Upper lobe of left lung (tissue), 6 donors: Measurements from ENCODE around the gene MAD1L1. TPM values are rescaled to one million over a fixed set of nuclear protein-coding genes. Genes with fewer than 3 reads are reported as not detected.
A peak's percentile ranks its signal among the peaks of the same experiment; 100 is the strongest.

ENCODE experiments used
- ATAC-seq, 2 donors: fragments of 200-7000 bp; cut with Tn5 transposase; one replicate each; pipeline ENCODE4 v1.9.1; 2022; ENCODE audit warnings: mild to moderate bottlenecking in 2 of 2, moderate library complexity in 2 of 2; ENCODE audit not compliant: low FRiP score in 2 of 2
- DNase-seq, 2 donors: peaks; one replicate each; pipeline ENCODE4 v3.0.0-alpha.2; 2019 to 2020
- H3K27ac ChIP-seq, 4 donors: fragments of 200-600 bp; sonication (generic); one replicate each; pipeline ENCODE4 v1.5.1; 2016 to 2019
- H3K27me3 ChIP-seq, 4 donors: fragments of 200-600 bp; sonication (generic); one replicate each; pipeline ENCODE4 v1.5.1; 2017 to 2019
- H3K36me3 ChIP-seq, 4 donors: fragments of 200-600 bp; sonication (generic); one replicate each; pipeline ENCODE4 v1.5.1; 2016 to 2019
- H3K4me1 ChIP-seq, 4 donors: fragments of 200-600 bp; sonication (generic); one replicate each; pipeline ENCODE4 v1.5.1; 2018 to 2019
- H3K4me3 ChIP-seq, 4 donors: fragments of 200-600 bp; sonication (generic); one replicate each; pipeline ENCODE4 v1.5.1; 2017 to 2019; ENCODE audit warnings: mild to moderate bottlenecking in 2 of 4, moderate library complexity in 1 of 4
- H3K9me3 ChIP-seq, 4 donors: fragments of 200-600 bp; sonication (generic); one replicate each; pipeline ENCODE4 v1.5.1; 2018 to 2019
- EP300 ChIP-seq, 4 donors: sonication (generic); formaldehyde crosslinking; IDR thresholded peaks; one replicate each; pipeline ENCODE4 v1.5.1; 2017; ENCODE audit warnings: antibody characterized with exemption in 4 of 4, control low read depth in 2 of 4
- POLR2A ChIP-seq, 4 donors: fragments of 450-650 bp; IDR thresholded peaks; one replicate each; pipeline ENCODE4 v1.5.1; 2016 to 2017; ENCODE audit warnings: antibody characterized with exemption in 4 of 4, mild to moderate bottlenecking in 2 of 4
- POLR2AphosphoS5 ChIP-seq, 2 donors: sonication (generic); formaldehyde crosslinking; IDR thresholded peaks; one replicate each; pipeline ENCODE4 v1.5.1; 2017; ENCODE audit warnings: antibody characterized with exemption in 2 of 2
- WGBS, 2 donors: methylation state at CpG; one replicate each; pipeline ENCODE4 v1.1.5; 2017 to 2018; 5-methylcytosine and 5-hydroxymethylcytosine counted together
- total RNA-seq, 6 donors: library from RNA; depleted of rRNA in 4 of 6; stranded (reverse); fragments of >200 nt in 4 of 6; gene quantifications; one replicate each; pipeline versions ENCODE4 v1.1.0 to v1.2.1, GENCODE V29; 2016 to 2021
- TF ChIP-seq, protein P1 (sequence below), 6 experiments: fragments of 450-650 bp in 4 of 6; fragments of 200-600 bp in 2 of 6; sonication (generic) in 2 of 6; IDR thresholded peaks; one replicate each; pipeline ENCODE4 v1.5.1; 2016 to 2019; ENCODE audit warnings: antibody characterized with exemption in 6 of 6
- donor health status: DM: no; HTN: no; CAD: no; lungs with moderate emphysema.
- donor health status: DM: no; HTN: yes; CAD: no; lungs with severe emphysema.

MAD1L1 gene
- total RNA-seq, 6 donors from 2014 or later = 40.6 to 364 (median 65.6) TPM

DNA sequence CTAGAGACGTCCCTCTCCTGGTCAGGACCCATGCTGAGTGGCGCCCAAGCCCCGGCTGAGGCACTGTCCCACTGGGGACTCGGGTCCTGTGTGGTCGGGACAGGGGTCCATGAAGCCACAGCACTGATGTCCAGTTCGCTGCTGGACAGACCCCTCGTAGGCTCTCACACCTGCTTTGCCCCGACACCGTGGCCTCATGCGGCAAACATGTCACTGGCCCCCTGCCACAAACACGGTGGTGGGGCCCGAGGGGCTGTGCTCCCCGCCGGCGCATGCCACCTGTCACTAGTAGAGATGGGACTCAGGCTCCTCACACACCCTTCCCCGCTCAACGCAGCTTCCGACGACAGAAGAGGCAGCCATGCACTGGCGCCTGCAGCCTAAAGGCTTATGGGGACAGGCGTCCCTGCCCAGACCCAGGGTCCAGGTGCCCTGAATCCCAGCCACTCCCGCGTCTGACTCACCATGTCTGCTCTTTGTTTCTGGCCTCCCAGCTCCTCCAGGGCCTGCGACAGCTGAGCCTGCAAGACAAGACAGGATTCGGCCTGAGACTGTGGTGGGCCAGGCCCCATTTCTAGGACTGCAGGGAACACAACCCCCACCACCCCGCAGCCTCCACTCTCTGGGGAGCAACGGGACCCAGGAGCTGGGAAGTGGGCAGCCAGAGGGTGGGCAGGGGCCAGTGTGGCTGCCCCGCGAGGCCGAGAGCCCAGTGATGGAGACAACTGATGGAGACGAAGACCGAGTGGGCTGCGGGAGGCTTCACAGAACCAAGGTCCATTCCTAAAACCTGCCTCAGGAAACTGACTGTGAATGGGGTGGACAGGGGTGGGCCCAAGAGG lies 230.9 kb downstream of the MAD1L1 start:
- 88 to 93% methylated on average over 18 to 32 of the region's 33 CpGs for WGBS, 2 donors

DNA sequence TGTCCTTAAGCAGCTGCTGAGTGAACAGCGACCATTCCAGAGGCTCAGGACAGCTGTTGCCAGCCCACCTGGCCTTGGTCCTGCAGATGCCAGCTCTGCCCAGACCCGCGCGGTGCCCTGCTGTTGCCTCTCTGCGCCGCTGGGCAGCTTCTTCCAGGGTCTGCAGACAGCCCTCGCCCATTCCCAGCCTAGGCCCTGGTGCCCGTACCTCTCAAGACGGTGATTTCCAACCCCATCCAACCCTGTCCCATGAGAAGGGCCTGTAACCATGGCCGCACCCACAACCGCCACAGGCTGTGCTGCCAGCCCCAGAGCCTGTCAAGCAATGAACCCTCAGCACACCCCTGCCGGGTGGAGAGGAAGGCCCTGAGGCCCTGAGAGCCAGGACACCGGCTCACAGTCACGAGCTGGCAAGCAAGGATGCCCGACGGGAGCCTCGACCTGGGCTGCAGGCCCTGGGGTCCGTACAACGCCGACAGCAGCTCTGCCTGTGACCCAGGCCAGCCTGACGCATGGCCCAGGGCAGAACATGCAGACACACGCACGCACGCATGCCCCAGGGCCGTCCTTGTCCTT lies 231.9 kb downstream of the MAD1L1 start:
- peak in 1 of 2 donors; percentile 71 for DNase-seq
- no peak for ATAC-seq
- TF ChIP-seq POLR2A (IDR thresholded peaks at IDR 0.05) = no peak
- TF ChIP-seq, protein P1, sequence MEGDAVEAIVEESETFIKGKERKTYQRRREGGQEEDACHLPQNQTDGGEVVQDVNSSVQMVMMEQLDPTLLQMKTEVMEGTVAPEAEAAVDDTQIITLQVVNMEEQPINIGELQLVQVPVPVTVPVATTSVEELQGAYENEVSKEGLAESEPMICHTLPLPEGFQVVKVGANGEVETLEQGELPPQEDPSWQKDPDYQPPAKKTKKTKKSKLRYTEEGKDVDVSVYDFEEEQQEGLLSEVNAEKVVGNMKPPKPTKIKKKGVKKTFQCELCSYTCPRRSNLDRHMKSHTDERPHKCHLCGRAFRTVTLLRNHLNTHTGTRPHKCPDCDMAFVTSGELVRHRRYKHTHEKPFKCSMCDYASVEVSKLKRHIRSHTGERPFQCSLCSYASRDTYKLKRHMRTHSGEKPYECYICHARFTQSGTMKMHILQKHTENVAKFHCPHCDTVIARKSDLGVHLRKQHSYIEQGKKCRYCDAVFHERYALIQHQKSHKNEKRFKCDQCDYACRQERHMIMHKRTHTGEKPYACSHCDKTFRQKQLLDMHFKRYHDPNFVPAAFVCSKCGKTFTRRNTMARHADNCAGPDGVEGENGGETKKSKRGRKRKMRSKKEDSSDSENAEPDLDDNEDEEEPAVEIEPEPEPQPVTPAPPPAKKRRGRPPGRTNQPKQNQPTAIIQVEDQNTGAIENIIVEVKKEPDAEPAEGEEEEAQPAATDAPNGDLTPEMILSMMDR (IDR thresholded peaks at IDR 0.05) = no peak
- TF ChIP-seq POLR2AphosphoS5 (IDR thresholded peaks at IDR 0.05) = no peak
- TF ChIP-seq EP300 (IDR thresholded peaks at IDR 0.05) = no peak
- Histone ChIP-seq H3K4me1 (no peaks in the 10 kb centered on the region), H3K36me3 (peaks cover 0 to 10% (median 2%) of the 10 kb centered on the region in 4 donors), H3K27ac (no peak overlapping the region), H3K4me3 (no peak overlapping the region), H3K27me3 (no peaks in the 10 kb centered on the region), H3K9me3 (no peaks in the 10 kb centered on the region)
- 80 to 93% methylated on average over 2 to 25 of the region's 25 CpGs for WGBS, 2 donors

More for the DNA sequence above, 230.9 kb downstream of the MAD1L1 start:
- no peaks in the 10 kb centered on the region for H3K4me1 ChIP-seq
- no peak overlapping the region for H3K27ac ChIP-seq
- H3K27me3 ChIP-seq = no peaks in the 10 kb centered on the region
- ATAC-seq = no peak
- H3K4me3 ChIP-seq = no peak overlapping the region
- DNase-seq = peak in 1 of 2 donors; percentile 77
- no peaks in the 10 kb centered on the region for H3K9me3 ChIP-seq
- peaks cover 0 to 10% (median 2%) of the 10 kb centered on the region in 4 donors for H3K36me3 ChIP-seq
- no peak for TF ChIP-seq EP300 (IDR thresholded peaks at IDR 0.05)
- no peak for TF ChIP-seq POLR2AphosphoS5 (IDR thresholded peaks at IDR 0.05)
- TF ChIP-seq, protein P1 (IDR thresholded peaks at IDR 0.05) = no peak
- no peak for TF ChIP-seq POLR2A (IDR thresholded peaks at IDR 0.05)

DNA sequence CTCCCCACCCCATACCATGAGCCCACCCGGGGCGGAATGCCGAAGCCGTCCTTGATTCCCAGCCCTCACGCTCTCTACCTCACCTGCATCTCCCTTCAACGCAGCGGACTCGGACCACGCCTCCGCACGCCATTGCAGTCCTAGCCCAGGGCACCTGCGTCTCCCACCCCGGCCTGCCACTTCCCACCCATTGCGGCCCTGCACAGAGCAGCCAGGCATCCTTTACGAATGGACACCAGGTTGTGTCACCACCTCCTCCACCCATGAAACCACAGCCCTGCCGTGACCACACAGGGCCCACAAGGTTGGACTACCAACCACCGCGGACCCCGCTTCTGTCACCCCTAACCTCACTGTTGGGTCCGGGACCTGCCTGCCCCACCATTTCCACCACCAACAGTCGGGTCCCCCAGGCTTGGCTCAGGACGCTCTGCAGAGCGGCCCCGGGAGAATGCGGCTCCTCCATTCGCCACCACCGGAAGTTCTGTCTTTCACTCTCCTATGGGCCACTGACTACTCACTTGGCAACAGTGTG lies 232.5 kb downstream of the MAD1L1 start:
- 95 to 96% methylated on average over 27 of the region's 27 CpGs for WGBS, 2 donors
- Histone ChIP-seq H3K36me3 (peaks cover 0 to 10% (median 2%) of the 10 kb centered on the region in 4 donors), H3K9me3 (no peaks in the 10 kb centered on the region), H3K27me3 (no peaks in the 10 kb centered on the region), H3K4me1 (no peaks in the 10 kb centered on the region), H3K4me3 (no peak overlapping the region), H3K27ac (no peak overlapping the region)
- DNase-seq (peak in 1 of 2 donors; percentile 75), ATAC-seq (no peak)
- TF ChIP-seq POLR2A (IDR thresholded peaks at IDR 0.05) = no peak
- TF ChIP-seq, protein P1 (IDR thresholded peaks at IDR 0.05) = no peak
- no peak for TF ChIP-seq POLR2AphosphoS5 (IDR thresholded peaks at IDR 0.05)
- TF ChIP-seq EP300 (IDR thresholded peaks at IDR 0.05) = no peak

DNA sequence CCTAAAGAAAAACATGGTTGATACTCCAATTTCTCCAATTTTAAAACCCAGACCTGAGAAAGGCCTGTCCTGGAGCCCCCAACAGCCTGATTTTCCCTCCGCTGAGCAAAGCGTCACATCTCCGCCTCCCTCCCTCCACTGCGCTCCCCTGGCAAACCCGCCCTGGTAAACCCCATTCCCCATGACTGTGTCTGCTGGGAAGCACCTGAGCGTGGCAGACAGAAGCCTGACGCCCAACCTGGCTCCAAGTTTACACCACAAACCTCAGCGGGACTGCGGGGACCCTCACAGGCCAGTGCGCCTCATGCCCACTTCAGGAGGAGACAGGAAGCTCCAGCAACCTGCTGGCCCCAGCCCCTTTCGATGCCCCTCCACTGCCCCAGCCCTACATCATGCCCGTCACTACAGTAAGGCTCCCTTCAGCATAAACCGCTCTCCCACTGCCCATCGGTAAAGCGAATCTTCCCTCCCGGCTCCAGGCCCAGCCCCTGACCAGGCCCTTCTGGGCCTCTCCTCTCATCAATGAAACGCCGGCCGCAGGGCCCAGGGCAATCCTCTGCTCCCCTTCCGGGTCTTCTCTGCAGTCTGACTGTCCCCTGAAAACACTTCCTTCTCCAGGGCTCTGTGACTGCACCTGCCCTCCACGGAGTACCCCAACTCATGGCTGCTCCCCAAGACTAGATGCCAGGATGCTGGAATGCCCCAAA lies 233.3 kb downstream of the MAD1L1 start:
- no peaks in the 10 kb centered on the region for H3K9me3 ChIP-seq
- H3K27me3 ChIP-seq = no peaks in the 10 kb centered on the region
- H3K4me1 ChIP-seq = no peaks in the 10 kb centered on the region
- ATAC-seq = no peak
- WGBS, 2 donors = 95 to 96% methylated on average over 20 to 21 of the region's 21 CpGs
- no peak for TF ChIP-seq EP300 (IDR thresholded peaks at IDR 0.05)
- TF ChIP-seq POLR2AphosphoS5 (IDR thresholded peaks at IDR 0.05) = no peak
- TF ChIP-seq, protein P1 (IDR thresholded peaks at IDR 0.05) = no peak
- no peak for TF ChIP-seq POLR2A (IDR thresholded peaks at IDR 0.05)
- H3K36me3 ChIP-seq = peaks cover 0 to 8% (median 2%) of the 10 kb centered on the region in 4 donors
- peak in 1 of 2 donors; percentile 48 for DNase-seq
- no peak overlapping the region for H3K4me3 ChIP-seq
- no peak overlapping the region for H3K27ac ChIP-seq
